ENCODE data around the gene MYO7B.

The MYO7B gene

GRCh38 chr2:127535422-127535901 lies at the start of gene MYO7B:
TSS of gene MYO7B (plus strand) at chr2:127535683. CDS start at chr2:127559723, 24,040 bp downstream.
- DNase-seq: no peak

DNA sequence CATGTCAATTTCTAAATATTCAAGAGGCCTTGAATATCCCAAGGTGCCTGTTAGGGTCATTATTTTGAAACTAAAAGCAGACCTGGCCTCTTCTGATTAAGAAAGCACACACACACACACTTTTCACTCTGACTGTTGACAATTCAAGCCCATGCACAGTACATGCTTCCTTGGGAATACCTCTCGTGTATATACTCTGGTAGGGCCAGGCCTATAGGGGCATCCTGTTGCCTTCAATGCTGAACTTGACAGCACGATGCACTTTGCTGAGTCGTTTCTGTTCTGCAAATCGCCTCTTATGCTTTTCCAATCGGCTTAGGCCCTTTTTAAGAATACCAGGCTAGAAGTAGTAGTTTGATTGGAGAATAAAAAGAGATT lies 49.8 kb upstream of the MYO7B start:
- peak; percentile 1 for DNase-seq

DNA sequence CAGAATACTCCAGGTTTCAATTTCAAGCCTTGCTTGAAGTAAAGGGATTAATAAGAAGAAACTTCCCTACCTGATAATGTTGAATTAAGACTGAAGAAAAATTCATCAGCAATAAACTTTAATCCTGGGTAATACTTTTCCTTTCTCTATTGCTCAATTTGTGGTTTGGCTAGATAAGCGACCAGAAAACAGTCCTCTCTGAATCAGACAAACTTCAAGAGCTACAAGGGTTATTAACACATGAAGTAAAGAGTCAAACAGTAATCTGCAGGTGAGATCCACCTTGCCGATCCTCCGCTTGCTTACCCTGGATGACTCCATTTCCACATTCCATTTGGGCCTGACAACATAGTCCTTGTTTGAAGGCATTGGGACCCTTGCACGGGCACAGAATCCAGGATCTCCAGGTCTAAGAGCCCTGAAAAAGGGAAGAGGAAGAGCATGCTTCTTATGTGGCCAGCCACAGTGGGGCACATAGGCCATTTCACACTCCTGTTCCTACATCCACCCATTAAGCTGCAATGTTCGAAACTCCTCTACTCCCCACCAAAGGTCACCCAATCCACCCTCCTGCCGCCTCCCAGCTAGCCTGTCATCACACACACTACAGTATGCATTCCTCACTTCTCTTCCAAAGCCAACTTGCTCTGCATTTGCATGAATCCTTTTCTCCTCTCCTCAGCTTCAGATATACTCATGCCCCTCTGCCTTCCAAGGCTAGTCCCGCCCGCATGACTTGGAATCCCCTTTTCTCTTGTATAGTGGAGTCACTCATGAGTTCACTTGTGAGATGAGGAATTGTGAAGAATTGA lies 49.0 kb upstream of the MYO7B start:
- peak; percentile 1 for DNase-seq

GRCh38 chr2:127490283-127490682 lies 45.2 kb upstream of the MYO7B start:
- DNase-seq: no peak

DNA sequence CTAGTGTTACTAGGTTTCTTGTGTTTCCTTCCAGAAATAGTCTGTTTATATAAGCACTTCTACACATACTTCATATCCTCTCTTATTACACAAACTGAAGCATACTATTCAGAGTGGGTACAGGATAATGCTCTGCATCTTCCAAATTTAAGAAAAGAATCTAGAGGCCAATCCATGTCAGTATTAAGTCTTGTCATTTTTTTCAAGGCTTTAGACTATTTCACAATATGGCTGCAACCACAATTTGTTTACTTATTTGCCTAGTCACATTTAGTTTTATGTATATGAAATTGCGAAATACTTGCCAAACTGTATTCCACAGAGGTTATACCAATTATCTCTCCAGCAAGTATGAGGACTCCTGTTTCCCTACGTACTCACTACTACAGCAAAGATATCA lies 37.1 kb upstream of the MYO7B start:
- no peak for DNase-seq

GRCh38 chr2:127503491-127503890 lies 32.0 kb upstream of the MYO7B start:
- no peak for DNase-seq

DNA sequence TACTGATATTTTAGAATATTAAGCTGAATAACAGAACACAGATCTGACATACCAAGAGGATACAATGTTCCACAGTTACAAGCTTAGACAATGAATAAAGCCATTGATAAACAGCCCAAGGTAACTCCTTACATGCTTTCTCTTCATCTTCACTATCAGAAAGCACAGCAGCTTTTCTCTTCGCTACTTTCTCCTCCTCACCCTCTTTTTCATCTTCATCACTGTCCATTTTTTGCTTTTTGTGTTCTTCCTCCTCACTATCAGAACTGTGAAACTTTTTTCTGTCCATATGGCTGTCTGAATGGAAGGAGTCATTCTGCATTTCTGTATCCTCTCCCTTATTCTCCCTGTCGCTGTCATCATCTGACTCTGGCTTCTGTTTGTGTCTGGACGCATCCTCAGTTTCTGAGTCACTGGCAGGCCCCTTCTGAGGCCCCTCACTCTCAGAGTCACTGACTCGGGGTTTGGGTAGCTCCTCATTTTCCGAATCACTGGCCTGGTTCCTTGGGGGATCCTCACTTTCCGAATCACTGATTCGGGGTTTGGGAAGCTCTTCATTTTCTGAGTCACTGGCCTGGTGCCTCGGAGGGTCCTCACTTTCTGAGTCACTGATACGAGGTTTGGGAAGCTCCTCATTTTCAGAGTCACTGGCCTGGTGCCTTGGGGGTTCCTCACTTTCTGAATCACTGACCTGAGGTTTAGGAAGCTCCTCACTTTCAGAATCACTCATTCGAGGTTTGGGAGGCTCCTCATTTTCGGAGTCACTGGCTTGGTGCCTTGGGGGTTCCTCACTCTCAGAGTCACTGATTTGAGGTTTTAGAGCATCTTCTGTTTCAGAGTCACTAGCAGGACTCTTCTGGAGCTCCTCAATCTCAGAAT lies 30.7 kb upstream of the MYO7B start:
- DNase-seq: no peak

DNA sequence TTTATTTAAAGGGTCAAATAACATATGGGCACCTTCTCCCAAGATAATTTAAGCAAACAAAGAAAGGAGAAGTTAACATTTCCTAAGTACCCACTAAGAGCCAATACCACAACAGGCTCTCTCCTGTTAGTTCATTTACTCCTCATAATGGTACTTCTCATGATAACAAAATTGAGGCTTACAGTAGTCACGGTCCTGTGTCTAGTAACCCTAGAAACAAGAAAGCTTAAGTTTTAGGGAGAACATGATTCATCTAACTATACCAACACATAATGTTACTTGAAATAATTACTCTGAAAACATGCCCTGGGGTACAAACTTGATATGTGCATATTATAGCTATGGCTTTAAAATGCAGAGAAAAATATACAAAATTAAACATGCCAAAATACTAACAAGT lies 29.0 kb upstream of the MYO7B start:
- DNase-seq: no peak

DNA sequence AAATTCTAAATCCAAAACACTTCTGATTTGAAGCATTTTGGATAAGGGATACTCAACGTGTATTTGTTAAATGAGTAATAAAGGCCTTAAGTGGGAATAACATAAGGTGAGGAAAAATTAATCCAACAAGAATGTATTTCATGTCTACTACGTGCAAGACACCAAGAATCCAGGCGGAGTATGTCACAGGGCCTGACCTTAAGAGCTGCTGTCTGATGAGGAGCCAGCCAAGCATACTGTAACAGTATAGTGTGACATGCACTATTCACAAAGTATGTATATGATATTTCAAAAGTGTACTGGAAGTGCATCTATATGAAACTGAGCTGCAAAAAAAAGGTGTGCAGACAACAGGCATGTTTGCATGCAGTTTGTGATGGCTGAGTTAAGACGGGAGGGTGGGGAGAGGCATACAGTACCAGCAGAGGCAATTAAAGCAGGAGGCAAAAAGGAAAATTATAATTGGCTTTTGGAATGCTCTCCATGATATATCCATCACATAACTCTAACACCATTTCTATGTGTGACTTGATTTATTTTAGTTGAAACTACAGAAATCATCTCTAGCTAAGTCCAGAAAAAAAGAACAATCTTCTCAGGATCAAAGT lies 27.4 kb upstream of the MYO7B start:
- no peak for DNase-seq

DNA sequence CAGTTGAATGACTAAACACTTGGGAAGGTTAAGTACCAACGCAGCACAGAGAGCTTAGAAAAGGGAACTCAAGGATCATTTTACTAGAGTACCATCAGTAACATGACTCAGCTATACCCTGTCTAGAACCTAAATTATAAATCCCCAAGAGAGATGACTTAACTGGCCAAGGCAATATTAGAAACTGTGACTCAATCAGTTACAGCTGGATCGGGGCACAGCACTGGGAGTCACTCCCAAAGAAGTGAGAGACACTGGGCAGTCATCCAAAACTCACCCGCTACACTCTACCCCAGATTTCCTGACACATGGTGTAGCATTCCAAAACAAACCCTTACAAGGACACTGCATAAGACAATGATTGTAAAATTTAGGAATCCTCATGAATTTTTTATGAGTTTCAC lies 26.9 kb upstream of the MYO7B start:
- no peak for DNase-seq

- DNase-seq: no peak
Observed at GRCh38 chr2:127510073-127510472, 25.4 kb upstream of the MYO7B start.

- DNase-seq: no peak
Observed at GRCh38 chr2:127511090-127511695, 24.3 kb upstream of the MYO7B start.

DNA sequence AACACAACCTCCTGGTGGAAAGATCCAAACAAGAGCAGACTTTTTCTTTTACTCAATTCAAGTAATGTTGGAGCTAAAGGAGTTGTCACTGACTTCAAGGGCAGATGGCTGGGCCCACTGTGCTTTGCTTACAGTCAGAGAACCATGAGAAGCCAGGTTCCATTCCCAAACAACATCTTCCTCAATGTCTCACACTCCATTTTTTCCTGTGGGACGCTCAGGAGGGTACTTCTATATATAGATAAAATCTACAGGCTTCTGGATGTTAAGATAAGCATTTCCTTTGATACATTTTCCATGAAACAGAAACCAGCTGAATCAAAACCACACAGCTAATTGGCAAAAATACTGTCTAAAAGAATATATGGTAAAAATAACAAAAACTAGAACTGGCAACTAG lies 23.6 kb upstream of the MYO7B start:
- no peak for DNase-seq

GRCh38 chr2:127512362-127512761 lies 23.1 kb upstream of the MYO7B start:
- no peak for DNase-seq

- no peak for DNase-seq
Observed at GRCh38 chr2:127514076-127514475, 21.4 kb upstream of the MYO7B start.

GRCh38 chr2:127514485-127514884 lies 21.0 kb upstream of the MYO7B start:
- no peak for DNase-seq

GRCh38 chr2:127515383-127515915 lies 20.0 kb upstream of the MYO7B start:
- DNase-seq: no peak

GRCh38 chr2:127516041-127516762 lies 19.3 kb upstream of the MYO7B start:
- DNase-seq: no peak

GRCh38 chr2:127517465-127517864 lies 18.0 kb upstream of the MYO7B start:
- no peak for DNase-seq

DNA sequence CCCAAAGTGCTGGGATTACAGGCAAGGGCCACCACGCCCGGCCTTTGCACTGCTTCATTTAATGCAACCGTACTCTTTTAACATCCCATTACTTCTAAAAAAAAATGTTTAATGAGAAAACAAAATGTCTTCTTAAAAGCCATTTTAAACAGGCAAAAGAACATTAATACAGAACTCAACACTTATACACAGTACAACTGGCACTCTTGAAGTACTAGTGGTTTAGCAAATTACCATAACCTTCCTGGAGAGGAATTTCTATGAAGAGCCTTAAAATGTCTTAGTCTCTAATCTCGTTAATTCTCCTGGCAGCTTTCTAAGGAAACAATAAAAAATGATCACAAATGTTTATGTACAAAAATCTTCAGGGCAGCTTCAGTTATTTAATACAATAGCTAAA lies 15.1 kb upstream of the MYO7B start:
- DNase-seq: no peak

DNA sequence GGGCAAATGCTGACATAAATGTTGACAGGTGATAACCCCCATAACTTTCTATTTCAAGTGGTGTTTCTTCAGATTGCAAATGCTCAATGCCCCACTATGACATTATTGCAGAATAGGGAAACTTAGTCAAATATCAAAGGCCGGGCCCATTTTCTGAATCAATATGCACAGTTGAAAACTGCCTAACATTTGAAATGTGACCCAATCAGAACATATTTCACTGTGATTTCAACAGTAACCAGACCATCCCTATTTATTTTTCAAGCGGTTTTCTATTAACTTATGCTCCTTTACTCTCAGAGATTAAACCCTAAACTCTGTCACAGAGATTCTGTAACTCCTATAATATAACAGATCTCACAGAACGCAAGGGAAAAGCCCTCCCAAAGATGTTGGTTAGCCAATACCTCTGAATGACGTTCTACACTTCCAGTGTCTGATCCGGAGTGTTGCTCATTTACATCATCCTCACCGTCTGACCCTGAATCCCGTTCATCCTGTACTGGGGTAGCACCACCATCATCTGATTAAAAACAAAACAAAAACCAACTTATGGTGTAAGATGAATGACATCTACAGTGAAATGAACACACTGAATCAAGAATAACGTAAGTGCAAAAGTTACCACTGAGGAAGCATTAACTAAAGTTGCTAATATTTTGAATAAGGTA lies 12.1 kb upstream of the MYO7B start:
- DNase-seq: peak; percentile 4
